Stomach (tissue), 4 donors: ENCODE data around the gene ABLIM3.

Source experiments
- CTCF ChIP-seq, 7 experiments: fragments of 450-650 bp in 4 of 7; fragments of 200-600 bp in 3 of 7; sonication (generic) in 3 of 7; IDR thresholded peaks; one replicate each; pipeline ENCODE4 v1.5.1; 2016 to 2019; ENCODE audit warnings: antibody characterized with exemption in 7 of 7, control low read depth in 2 of 7, mild to moderate bottlenecking in 1 of 7
- POLR2A ChIP-seq, 4 donors: fragments of 450-650 bp; IDR thresholded peaks; one replicate each; pipeline ENCODE4 v1.6.1; 2016; ENCODE audit warnings: antibody characterized with exemption in 4 of 4, control low read depth in 2 of 4, mild to moderate bottlenecking in 1 of 4, moderate library complexity in 1 of 4

GRCh38 chr5:149268928-149269557, 127.8 kb downstream of the ABLIM3 start:
- TF ChIP-seq CTCF (IDR thresholded peaks at IDR 0.05) (peak in 4 of 7 experiments; percentile 28 to 78 (median 47)), POLR2A (IDR thresholded peaks at IDR 0.05) (no peak)
